Vagina (tissue), 2 donors: ENCODE measurements around the gene NTNG1.

ENCODE experiments used
- POLR2A ChIP-seq, 2 donors: fragments of 450-650 bp; IDR thresholded peaks; one replicate each; pipeline ENCODE4 v1.6.1; 2017; ENCODE audit warnings: antibody characterized with exemption in 2 of 2, mild to moderate bottlenecking in 2 of 2, moderate library complexity in 2 of 2
- TF ChIP-seq, protein P1 (sequence below), 3 experiments: fragments of 450-650 bp in 2 of 3; fragments of 200-600 bp in 1 of 3; sonication (generic) in 1 of 3; IDR thresholded peaks; one replicate each; pipeline ENCODE4 v1.5.1; 2017 to 2019; ENCODE audit warnings: antibody characterized with exemption in 3 of 3, mild to moderate bottlenecking in 2 of 3, moderate library complexity in 2 of 3

DNA sequence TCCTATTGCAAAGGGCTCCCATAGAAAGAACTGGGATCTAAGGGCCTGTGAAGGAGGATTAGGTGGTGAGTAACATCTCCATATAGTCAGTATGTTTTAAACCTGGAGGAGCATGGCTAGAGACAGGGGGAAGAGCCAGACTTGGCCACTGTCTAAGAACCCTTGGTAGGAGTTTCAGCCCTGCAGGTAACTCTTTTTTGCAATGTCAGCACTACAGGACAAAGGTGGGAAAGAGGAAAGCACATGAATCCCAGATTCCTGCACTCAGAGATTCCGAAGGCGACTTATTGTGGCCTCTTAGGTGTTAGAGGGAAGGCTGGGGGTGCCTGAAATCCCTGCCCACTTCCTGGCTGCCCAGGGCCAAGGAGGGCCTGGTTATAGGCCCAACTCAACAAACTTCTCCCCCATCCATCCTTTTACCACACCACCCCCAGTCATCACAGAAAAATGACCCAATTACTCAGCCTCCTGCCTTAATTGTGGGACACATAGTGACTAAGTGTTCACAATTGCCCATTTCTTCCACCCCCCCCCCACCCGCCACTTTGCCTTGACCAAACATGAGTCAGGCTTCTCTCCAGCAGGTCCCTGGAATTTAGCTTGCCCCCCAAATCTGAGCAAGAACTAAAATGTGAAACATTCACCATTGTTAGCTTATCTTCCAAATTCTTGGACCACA is 1.9 kb upstream of the NTNG1 start:
- TF ChIP-seq POLR2A (IDR thresholded peaks at IDR 0.05) = no peak
- TF ChIP-seq, protein P1, sequence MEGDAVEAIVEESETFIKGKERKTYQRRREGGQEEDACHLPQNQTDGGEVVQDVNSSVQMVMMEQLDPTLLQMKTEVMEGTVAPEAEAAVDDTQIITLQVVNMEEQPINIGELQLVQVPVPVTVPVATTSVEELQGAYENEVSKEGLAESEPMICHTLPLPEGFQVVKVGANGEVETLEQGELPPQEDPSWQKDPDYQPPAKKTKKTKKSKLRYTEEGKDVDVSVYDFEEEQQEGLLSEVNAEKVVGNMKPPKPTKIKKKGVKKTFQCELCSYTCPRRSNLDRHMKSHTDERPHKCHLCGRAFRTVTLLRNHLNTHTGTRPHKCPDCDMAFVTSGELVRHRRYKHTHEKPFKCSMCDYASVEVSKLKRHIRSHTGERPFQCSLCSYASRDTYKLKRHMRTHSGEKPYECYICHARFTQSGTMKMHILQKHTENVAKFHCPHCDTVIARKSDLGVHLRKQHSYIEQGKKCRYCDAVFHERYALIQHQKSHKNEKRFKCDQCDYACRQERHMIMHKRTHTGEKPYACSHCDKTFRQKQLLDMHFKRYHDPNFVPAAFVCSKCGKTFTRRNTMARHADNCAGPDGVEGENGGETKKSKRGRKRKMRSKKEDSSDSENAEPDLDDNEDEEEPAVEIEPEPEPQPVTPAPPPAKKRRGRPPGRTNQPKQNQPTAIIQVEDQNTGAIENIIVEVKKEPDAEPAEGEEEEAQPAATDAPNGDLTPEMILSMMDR (IDR thresholded peaks at IDR 0.05) = no peak
